IMR-90 (cell line): ENCODE results near the gene STK10.

ENCODE experiments used
- BHLHE40 ChIP-seq: fragments of 150-350 bp; IDR thresholded peaks from 2 replicates; pipeline ENCODE4 v1.6.1; 2016; ENCODE audit warnings: mild to moderate bottlenecking, low read depth, low read length
- CEBPB ChIP-seq: IDR thresholded peaks from 2 replicates; pipeline ENCODE4 v1.6.1; 2012; ENCODE audit warnings: low read depth, low read length, improper control_type of control experiment
- CHD1 ChIP-seq: IDR thresholded peaks from 2 replicates; pipeline ENCODE4 v1.6.1; 2012; ENCODE audit warnings: low read depth, low read length, improper control_type of control experiment
- ELK1 ChIP-seq: fragments of 150-350 bp; IDR thresholded peaks from 2 replicates; pipeline ENCODE4 v1.6.1; 2016; ENCODE audit warnings: low read depth, mild to moderate bottlenecking, low read length, moderate library complexity, borderline replicate concordance
- MAFK ChIP-seq: IDR thresholded peaks from 2 replicates; pipeline ENCODE4 v1.6.1; 2012; ENCODE audit warnings: low read depth, low read length, improper control_type of control experiment
- MAZ ChIP-seq: IDR thresholded peaks from 2 replicates; pipeline ENCODE4 v1.6.1; 2012; ENCODE audit warnings: low read depth, mild to moderate bottlenecking, low read length, improper control_type of control experiment, moderate library complexity, borderline replicate concordance
- MXI1 ChIP-seq: IDR thresholded peaks from 2 replicates; pipeline ENCODE4 v1.6.1; 2012; ENCODE audit warnings: low read depth, mild to moderate bottlenecking, low read length, moderate library complexity, borderline replicate concordance
- POLR2A ChIP-seq: IDR thresholded peaks from 2 replicates; pipeline ENCODE4 v1.6.1; 2012; ENCODE audit warnings: mild to moderate bottlenecking, low read depth, low read length
- RAD21 ChIP-seq: IDR thresholded peaks from 2 replicates; pipeline ENCODE4 v1.6.1; 2012; ENCODE audit warnings: low read length, improper control_type of control experiment
- RCOR1 ChIP-seq: IDR thresholded peaks from 2 replicates; pipeline ENCODE4 v1.6.1; 2012; ENCODE audit warnings: mild to moderate bottlenecking, low read length, improper control_type of control experiment; ENCODE audit not compliant: insufficient replicate concordance
- RFX5 ChIP-seq: IDR thresholded peaks from 2 replicates; pipeline ENCODE4 v1.8.0; 2012; ENCODE audit warnings: low read depth, mild to moderate bottlenecking, low read length, moderate library complexity
- SMC3 ChIP-seq: fragments of 150-350 bp; IDR thresholded peaks from 2 replicates; pipeline ENCODE4 v1.6.1; 2016; ENCODE audit warnings: low read depth, mild to moderate bottlenecking, antibody characterized with exemption, low read length, moderate library complexity
- USF2 ChIP-seq: fragments of 150-350 bp; IDR thresholded peaks from 2 replicates; pipeline ENCODE4 v1.6.1; 2017; ENCODE audit warnings: mild to moderate bottlenecking, antibody characterized with exemption, low read length, low read depth
- TF ChIP-seq, protein P1 (sequence below): conservative IDR thresholded peaks from 2 replicates; pipeline ENCODE4 v1.5.1; 2012; ENCODE audit warnings: mild to moderate bottlenecking, low read depth, low read length, improper control_type of control experiment

DNA sequence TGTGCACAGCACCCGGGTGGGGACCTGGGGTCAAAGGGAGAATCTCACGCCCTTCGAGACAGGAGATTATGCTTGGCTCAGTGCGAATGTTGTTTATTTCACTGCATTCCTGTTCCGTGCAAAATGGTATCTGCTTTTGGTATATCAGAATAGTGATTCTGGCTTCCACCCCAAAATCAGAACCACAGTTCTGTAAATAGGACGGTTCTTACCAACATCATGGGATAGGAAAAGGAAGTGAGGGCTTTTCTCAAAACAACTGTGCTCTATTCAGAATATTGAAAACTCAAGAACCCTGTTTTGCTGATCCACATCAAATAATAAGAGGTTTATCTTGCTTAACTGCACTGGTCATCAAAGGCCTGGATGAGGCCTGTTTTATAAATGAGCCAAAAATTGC is 129.9 kb downstream of the STK10 start:
- no peak for TF ChIP-seq CEBPB
- no peak for TF ChIP-seq SMC3
- TF ChIP-seq ELK1, result no peak
- TF ChIP-seq, protein P1, sequence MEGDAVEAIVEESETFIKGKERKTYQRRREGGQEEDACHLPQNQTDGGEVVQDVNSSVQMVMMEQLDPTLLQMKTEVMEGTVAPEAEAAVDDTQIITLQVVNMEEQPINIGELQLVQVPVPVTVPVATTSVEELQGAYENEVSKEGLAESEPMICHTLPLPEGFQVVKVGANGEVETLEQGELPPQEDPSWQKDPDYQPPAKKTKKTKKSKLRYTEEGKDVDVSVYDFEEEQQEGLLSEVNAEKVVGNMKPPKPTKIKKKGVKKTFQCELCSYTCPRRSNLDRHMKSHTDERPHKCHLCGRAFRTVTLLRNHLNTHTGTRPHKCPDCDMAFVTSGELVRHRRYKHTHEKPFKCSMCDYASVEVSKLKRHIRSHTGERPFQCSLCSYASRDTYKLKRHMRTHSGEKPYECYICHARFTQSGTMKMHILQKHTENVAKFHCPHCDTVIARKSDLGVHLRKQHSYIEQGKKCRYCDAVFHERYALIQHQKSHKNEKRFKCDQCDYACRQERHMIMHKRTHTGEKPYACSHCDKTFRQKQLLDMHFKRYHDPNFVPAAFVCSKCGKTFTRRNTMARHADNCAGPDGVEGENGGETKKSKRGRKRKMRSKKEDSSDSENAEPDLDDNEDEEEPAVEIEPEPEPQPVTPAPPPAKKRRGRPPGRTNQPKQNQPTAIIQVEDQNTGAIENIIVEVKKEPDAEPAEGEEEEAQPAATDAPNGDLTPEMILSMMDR, result no peak
- TF ChIP-seq POLR2A, result no peak
- TF ChIP-seq USF2, result no peak
- no peak for TF ChIP-seq MXI1
- no peak for TF ChIP-seq RFX5
- no peak for TF ChIP-seq RCOR1
- TF ChIP-seq MAFK, result no peak
- TF ChIP-seq CHD1, result no peak
- TF ChIP-seq RAD21, result no peak
- TF ChIP-seq MAZ, result no peak
- no peak for TF ChIP-seq BHLHE40
